Mesendoderm (in vitro differentiated cells): ENCODE data around the gene COL6A1.
"Not testable (repeated sequence)": the region's sequence is repeated elsewhere in the genome, so short reads cannot be mapped to it uniquely, and the experiment has no call there.

Experiments used
- DNase-seq: peaks from one replicate; pipeline ENCODE4 v3.0.0; 2013
- H2AK5ac ChIP-seq: 2 replicates; pipeline ENCODE4 v1.6.1; 2013; ENCODE audit warnings: low read length, inconsistent platforms
- H2BK120ac ChIP-seq: 2 replicates; pipeline ENCODE4 v1.6.1; 2013; ENCODE audit warnings: low read depth, mild to moderate bottlenecking, low read length, moderate library complexity, mixed read lengths
- H2BK15ac ChIP-seq: replicated peaks from 2 replicates; pipeline ENCODE4 v1.6.1; 2013; ENCODE audit warnings: low read depth, mild to moderate bottlenecking, moderate library complexity
- H2BK5ac ChIP-seq: 2 replicates; pipeline ENCODE4 v1.6.1; 2013; ENCODE audit warnings: low read length, inconsistent platforms
- H3K18ac ChIP-seq: 2 replicates; pipeline ENCODE4 v1.6.1; 2013; ENCODE audit warnings: mild to moderate bottlenecking, low read length, mixed read lengths
- H3K23ac ChIP-seq: one replicate; pipeline ENCODE4 v1.6.1; 2013; ENCODE audit warnings: low read length
- H3K27ac ChIP-seq: 2 replicates; pipeline ENCODE4 v1.5.1; 2013; ENCODE audit warnings: low read depth, mild to moderate bottlenecking, inconsistent platforms, low read length, moderate library complexity
- H3K27me3 ChIP-seq: 2 replicates; pipeline ENCODE4 v1.6.1; 2013; ENCODE audit warnings: low read length, control low read depth, mild to moderate bottlenecking, inconsistent platforms; ENCODE audit not compliant: insufficient read depth, poor library complexity
- H3K36me3 ChIP-seq: 2 replicates; pipeline ENCODE4 v1.6.1; 2013; ENCODE audit warnings: low read length, inconsistent platforms; ENCODE audit not compliant: control insufficient read depth, insufficient read depth
- H3K4ac ChIP-seq: one replicate; pipeline ENCODE4 v1.6.1; 2013; ENCODE audit warnings: low read depth, mild to moderate bottlenecking, low read length, moderate library complexity
- H3K4me1 ChIP-seq: 2 replicates; pipeline ENCODE4 v1.6.1; 2013; ENCODE audit warnings: low read depth, low read length, inconsistent platforms; ENCODE audit not compliant: control insufficient read depth
- H3K4me2 ChIP-seq: 2 replicates; pipeline ENCODE4 v1.6.1; 2013; ENCODE audit warnings: low read length
- H3K4me3 ChIP-seq: 2 replicates; pipeline ENCODE4 v1.5.1; 2013; ENCODE audit warnings: mild to moderate bottlenecking, low read length
- H3K56ac ChIP-seq: one replicate; pipeline ENCODE4 v1.6.1; 2013; ENCODE audit warnings: low read length
- H3K79me1 ChIP-seq: 2 replicates; pipeline ENCODE4 v1.6.1; 2013; ENCODE audit warnings: low read length, inconsistent platforms
- H3K79me2 ChIP-seq: 2 replicates; pipeline ENCODE4 v1.6.1; 2013; ENCODE audit warnings: mild to moderate bottlenecking, low read length; ENCODE audit not compliant: control insufficient read depth, insufficient read depth
- H3K9ac ChIP-seq: 2 replicates; pipeline ENCODE4 v1.6.1; 2013; ENCODE audit warnings: low read length, inconsistent platforms
- H4K5ac ChIP-seq: one replicate; pipeline ENCODE4 v1.6.1; 2013; ENCODE audit warnings: low read length
- H4K8ac ChIP-seq: one replicate; pipeline ENCODE4 v1.6.1; 2013; ENCODE audit warnings: low read depth, mild to moderate bottlenecking, control low read depth, low read length, moderate library complexity
- WGBS: extraction: QIAGEN DNeasy Blood & Tissue Kit; methylation state at CpG from one replicate; pipeline ENCODE4 v1.1.7; 2013; ENCODE audit warnings: low lambda C conversion rate, missing lambda C conversion rate; ENCODE audit not compliant: insufficient coverage; ENCODE audit errors: extremely low coverage; 5-methylcytosine and 5-hydroxymethylcytosine counted together

The COL6A1 gene

DNA sequence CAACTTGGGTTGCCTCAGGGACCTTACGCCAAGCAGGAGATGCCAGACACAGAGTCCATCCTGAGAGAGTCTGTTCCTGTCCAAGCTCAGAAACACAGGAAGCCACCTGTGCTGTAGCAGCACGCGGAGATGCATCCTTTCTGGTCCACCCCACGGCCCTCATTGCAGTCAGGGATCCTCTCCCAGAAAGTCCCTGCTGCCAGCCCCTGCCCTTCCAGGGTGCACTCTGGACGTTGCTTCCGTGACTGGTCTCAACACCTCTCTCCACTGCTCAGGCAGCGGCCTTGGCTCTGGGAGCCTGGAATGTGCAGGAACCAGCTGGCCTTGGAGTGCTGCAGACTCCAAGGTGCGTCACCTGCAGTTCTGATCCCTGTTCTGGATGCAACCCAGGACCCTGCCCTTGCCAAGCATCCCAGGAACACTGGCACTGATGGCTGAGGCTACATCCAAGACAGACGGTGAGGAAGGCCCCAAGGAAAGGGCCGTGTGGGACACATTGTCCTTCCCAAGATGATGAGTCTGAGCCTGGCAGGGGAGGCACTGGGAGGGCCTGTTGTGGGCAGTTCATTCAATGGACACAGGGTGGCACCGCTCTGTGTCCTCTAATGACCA lies 21.7 kb upstream of the COL6A1 start:
- Histone ChIP-seq H3K18ac (no peak overlapping the region), H2BK120ac (no peak overlapping the region), H3K56ac (no peak overlapping the region), H3K9ac (no peak overlapping the region), H3K4me3 (no peak overlapping the region), H3K4me1 (no peaks in the 10 kb centered on the region), H4K5ac (no peak overlapping the region), H3K27ac (no peak overlapping the region), H4K8ac (no peak overlapping the region), H2BK5ac (no peak overlapping the region), H3K4me2 (no peak overlapping the region), H3K79me2 (no peaks in the 10 kb centered on the region), H3K23ac (no peak overlapping the region), H2AK5ac (no peak overlapping the region), H3K27me3 (no peaks in the 10 kb centered on the region), H3K79me1 (no peaks in the 10 kb centered on the region), H2BK15ac (no peak overlapping the region), H3K4ac (no peak overlapping the region), H3K36me3 (no peaks in the 10 kb centered on the region)
- DNase-seq = no peak
- no CpG with 5 or more reads among the region's 11 CpGs for WGBS

DNA sequence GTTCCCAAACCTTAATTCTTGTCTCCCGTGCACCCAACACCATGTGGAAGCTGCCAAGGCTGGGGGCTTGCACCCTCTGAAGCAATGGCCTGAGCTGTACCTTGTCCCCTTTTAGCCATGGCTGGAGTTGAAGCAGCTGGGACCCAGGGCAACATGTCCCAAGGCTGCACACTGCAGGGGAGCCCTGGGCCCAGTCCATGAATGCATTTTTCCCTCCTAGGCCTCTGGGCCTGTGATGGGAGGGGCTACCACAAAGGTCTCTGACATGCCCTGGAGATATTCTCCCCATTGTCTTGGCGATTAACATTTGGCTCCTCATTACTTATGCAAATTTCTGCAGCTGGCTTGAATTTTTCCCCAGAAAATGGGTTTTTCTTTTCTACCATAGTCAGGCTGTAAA lies 20.2 kb upstream of the COL6A1 start:
- not testable (repeated sequence) for H3K4me1 ChIP-seq, H3K23ac ChIP-seq
- WGBS = no CpG with 5 or more reads among the region's 2 CpGs

DNA sequence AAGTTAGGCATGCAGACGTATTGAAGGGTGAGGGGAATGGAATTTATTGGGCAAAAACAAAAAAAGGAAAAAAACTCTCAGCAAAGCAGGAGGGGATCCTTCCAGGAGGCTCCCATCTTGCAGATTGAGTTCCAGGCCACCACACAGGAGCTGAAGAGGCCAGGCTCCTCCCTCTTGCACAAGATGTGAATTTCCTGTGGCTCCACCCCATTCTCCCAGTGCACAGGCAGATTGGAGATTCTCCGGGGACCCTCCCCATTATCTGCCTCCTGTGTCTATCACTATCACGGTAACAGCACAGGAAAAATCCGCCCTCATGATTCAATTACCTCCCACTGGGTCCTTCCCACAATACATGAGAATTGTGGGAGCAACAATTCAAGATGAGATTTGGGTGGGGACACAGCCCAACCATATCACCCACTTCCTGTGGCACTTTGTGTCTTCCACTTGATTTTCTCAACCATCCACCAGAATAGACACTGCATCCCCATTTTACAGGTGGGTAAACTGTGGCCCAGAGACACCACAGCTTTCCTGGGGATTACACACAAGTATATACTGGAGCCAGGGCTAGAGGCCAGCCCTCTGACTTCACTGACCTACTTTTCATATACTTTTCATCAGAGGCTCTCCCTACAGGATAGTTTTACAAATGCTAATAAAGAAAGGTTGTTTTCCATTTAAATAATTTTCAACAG lies 18.9 kb upstream of the COL6A1 start:
- H3K4me2 ChIP-seq = no peak overlapping the region
- H3K36me3 ChIP-seq = no peaks in the 10 kb centered on the region
- H3K18ac ChIP-seq = no peak overlapping the region
- H3K27ac ChIP-seq = no peak overlapping the region
- H3K27me3 ChIP-seq = no peaks in the 10 kb centered on the region
- DNase-seq = no peak
- H2AK5ac ChIP-seq = no peak overlapping the region
- no peaks in the 10 kb centered on the region for H3K4me1 ChIP-seq
- no peaks in the 10 kb centered on the region for H3K79me1 ChIP-seq
- no peak overlapping the region for H3K23ac ChIP-seq
- H3K4ac ChIP-seq = no peak overlapping the region
- no peak overlapping the region for H3K9ac ChIP-seq
- H2BK5ac ChIP-seq = no peak overlapping the region
- H2BK120ac ChIP-seq = no peak overlapping the region
- H2BK15ac ChIP-seq = no peak overlapping the region
- H3K56ac ChIP-seq = no peak overlapping the region
- H3K4me3 ChIP-seq = no peak overlapping the region
- no peak overlapping the region for H4K8ac ChIP-seq
- H4K5ac ChIP-seq = no peak overlapping the region
- no CpG with 5 or more reads among the region's 4 CpGs for WGBS
- H3K79me2 ChIP-seq = no peaks in the 10 kb centered on the region

More for the DNA sequence above, 20.2 kb upstream of the COL6A1 start:
- H3K36me3 ChIP-seq, H2BK15ac ChIP-seq, H4K5ac ChIP-seq, H2BK5ac ChIP-seq, H2AK5ac ChIP-seq, H3K9ac ChIP-seq, H2BK120ac ChIP-seq, H3K79me2 ChIP-seq, H3K18ac ChIP-seq, H3K4ac ChIP-seq, H3K79me1 ChIP-seq, H4K8ac ChIP-seq, H3K56ac ChIP-seq, H3K4me3 ChIP-seq, H3K4me2 ChIP-seq, H3K27me3 ChIP-seq, H3K27ac ChIP-seq, DNase-seq: not testable (repeated sequence)

DNA sequence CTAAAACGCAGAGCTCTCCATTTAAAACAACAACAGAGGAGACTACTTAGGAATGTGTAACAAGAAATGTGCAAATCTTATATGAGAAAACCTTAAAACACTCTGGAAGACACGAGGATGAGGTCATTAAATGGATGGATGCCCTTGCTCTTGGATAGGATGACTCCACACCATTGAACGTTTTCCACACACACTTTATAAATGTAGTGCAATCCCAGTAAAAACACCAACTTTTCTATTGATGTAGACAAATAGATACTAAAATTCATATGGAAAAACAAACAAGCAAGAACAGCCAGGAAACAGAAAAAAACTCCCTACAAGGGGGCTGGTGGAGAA lies 18.4 kb upstream of the COL6A1 start:
- Histone ChIP-seq H3K4me1 (no peaks in the 10 kb centered on the region), H2BK15ac (no peak overlapping the region), H3K4me2 (no peak overlapping the region), H3K79me1 (no peaks in the 10 kb centered on the region), H3K27me3 (no peaks in the 10 kb centered on the region), H2BK5ac (no peak overlapping the region), H3K56ac (no peak overlapping the region), H3K4me3 (no peak overlapping the region), H3K18ac (no peak overlapping the region), H2BK120ac (no peak overlapping the region), H4K8ac (no peak overlapping the region), H3K23ac (no peak overlapping the region), H2AK5ac (no peak overlapping the region), H3K4ac (no peak overlapping the region), H3K27ac (no peak overlapping the region), H4K5ac (no peak overlapping the region), H3K36me3 (no peaks in the 10 kb centered on the region), H3K9ac (no peak overlapping the region), H3K79me2 (no peaks in the 10 kb centered on the region)
- DNase-seq = no peak
- no CpG with 5 or more reads among the region's 3 CpGs for WGBS

DNA sequence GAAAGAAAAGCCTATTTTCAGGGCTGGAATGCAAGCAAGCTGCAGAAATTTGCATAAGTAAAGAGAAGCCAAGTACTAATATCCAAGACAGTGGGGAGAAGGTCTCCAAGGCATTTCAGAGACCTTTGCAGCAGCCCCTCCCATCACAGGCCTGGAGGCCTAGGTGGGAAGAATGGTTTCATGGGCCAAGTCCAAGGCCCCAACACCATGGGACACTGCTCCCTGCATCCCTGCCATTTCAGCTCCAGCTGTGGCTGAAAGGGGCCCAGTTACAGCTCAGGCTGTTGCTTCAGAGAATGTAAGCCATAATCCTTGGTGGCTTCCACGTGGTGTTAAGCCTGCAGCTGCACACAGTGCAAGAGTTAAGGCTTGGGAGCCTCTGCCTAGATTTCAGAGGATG lies 16.9 kb upstream of the COL6A1 start:
- Histone ChIP-seq H4K8ac (no peak overlapping the region), H3K4me1 (no peaks in the 10 kb centered on the region), H3K79me2 (no peaks in the 10 kb centered on the region), H3K4me2 (no peak overlapping the region), H2BK120ac (no peak overlapping the region), H3K27ac (no peak overlapping the region), H3K56ac (no peak overlapping the region), H3K27me3 (no peaks in the 10 kb centered on the region), H3K36me3 (no peaks in the 10 kb centered on the region), H3K79me1 (no peaks in the 10 kb centered on the region), H3K18ac (no peak overlapping the region), H3K23ac (no peak overlapping the region), H2BK5ac (no peak overlapping the region), H3K4me3 (no peak overlapping the region), H2BK15ac (no peak overlapping the region), H3K9ac (no peak overlapping the region), H2AK5ac (no peak overlapping the region), H4K5ac (no peak overlapping the region), H3K4ac (no peak overlapping the region)
- WGBS = no CpG with 5 or more reads among the region's 1 CpG
- no peak for DNase-seq
